Activated T-helper 1 cell treated with Interleukin-2 at 50 U/mL for 16 hours (primary cell): ENCODE results near the gene SKAP1.
"Not testable (repeated sequence)": the region's sequence is repeated elsewhere in the genome, so short reads cannot be mapped to it uniquely, and the experiment has no call there.

Source experiments
- DNase-seq: peaks from one replicate; pipeline ENCODE4 v3.0.0-alpha.2; 2020; ENCODE audit warnings: low read depth

Gene SKAP1

DNA sequence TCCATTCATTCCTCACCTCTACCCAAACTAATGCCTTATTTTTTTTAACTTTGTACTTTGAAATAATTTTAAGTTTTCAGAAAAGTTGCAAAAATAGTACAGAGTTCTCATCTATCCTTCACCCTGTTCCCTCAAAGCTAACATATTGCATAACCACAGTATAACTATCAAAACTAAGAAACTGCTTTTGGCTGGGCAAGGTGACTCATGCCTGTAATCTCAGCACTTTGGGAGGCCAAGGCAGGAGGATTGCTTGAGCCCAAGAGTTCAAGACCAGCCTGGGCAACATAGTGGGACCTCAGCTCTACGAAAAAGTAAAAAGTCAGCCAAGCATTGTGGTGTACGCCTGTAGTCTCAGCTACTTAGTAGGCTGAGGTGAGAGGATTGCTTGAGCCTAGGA, 147.7 kb downstream of the SKAP1 start:
- DNase-seq, result no peak

DNA sequence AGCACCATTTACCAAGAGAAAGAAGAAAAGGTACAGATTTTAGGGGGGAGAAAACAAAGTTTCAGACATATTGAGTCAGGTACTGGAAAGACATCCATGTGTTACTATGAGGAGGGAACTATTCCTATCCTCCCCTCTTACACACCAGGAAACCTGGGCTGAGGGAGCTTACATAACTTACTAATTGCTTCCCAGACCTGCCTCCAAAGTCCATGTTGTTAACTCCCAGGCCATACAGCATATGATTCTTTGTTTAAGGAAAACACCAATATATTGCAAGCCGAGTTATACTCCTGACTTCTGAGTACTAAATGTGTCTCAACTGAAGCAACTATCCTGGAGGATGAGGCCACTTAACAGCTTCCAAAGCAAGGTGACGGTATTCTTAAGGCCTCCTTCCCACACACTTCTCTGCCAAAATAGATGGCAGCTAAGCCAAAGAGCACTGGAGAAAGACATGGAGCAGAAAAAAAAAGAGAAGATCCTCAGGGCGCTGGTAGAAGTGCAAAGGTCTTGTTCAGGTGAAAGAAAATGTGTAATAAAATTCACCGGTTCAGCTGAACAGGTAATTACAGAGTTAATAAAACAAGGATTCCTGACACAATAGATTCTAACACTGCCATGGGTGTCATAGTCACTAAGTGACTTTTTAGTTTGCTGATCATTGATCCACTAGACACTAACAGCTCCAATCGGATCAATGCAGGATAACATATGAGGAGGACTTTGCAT, 151.1 kb downstream of the SKAP1 start:
- DNase-seq, result no peak

DNA sequence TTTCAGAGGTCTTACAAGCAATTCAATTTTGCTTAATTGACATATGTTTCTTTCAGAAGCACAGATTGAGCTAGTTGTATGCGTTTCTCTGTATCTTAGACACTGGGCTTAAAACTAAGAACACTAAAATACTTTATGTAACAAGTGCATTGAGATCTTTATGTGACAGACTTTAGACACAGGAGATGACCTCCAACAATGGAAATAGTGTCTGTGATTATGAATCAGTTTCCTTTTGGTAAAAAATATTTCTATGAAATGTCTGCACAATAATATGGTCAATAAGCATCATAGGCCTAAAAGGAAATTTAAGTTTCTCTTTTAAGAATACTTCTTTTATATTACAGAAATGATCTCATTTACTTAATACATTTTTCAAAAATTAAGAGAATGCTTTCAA, 153.2 kb downstream of the SKAP1 start:
- no peak for DNase-seq

DNA sequence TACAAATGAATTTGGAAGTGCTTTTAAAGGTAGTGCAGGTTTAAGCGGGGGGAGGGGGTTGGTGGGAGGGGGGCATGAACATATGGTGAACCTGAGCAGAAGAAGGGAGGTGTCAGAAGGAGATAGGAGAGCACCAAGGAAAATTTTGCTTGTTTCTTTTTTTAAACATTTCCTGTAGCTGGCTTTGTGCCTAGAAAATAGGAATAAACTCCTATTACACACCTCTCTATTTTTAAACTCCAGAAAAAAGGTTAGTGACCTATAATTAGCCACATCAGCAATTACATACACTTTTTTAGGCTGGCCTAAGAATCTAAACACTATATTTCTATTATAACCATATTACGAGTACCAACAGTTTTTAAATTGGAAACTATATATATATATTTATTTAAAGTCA, 159.1 kb downstream of the SKAP1 start:
- DNase-seq, result no peak

DNA sequence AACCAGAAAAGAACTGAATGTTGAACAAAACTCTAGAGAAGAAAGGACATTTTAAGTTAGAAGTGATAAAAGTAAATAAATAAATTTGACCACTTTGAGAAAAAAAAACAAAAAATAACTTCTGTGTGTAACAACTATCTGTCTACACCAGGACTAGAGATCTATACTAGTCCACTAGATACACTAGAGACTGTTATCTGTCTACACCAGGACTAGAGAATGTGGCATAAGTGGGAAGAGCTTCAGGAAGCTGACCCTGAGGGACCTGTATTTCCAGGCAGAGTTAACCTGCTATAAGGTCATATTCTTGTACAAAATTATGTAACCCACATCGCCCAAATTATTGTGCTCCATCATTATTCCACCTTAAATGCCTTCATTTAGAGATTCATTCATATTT, 160.8 kb downstream of the SKAP1 start:
- no peak for DNase-seq

DNA sequence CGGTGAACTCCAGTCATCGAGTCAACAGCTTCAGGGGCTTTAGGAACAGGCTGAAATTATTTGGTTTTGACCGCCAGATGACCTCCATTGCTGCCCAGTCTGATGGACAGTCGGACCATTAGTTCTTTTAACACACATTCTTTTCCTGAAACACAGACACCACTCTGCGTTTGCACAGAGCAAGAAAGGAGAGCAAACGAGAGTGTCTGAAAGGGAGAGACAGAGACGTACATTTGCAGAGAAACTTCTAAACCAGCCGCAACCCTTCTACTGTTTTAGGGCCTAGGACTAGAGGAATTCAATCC, 166.3 kb downstream of the SKAP1 start:
- DNase-seq, result no peak

DNA sequence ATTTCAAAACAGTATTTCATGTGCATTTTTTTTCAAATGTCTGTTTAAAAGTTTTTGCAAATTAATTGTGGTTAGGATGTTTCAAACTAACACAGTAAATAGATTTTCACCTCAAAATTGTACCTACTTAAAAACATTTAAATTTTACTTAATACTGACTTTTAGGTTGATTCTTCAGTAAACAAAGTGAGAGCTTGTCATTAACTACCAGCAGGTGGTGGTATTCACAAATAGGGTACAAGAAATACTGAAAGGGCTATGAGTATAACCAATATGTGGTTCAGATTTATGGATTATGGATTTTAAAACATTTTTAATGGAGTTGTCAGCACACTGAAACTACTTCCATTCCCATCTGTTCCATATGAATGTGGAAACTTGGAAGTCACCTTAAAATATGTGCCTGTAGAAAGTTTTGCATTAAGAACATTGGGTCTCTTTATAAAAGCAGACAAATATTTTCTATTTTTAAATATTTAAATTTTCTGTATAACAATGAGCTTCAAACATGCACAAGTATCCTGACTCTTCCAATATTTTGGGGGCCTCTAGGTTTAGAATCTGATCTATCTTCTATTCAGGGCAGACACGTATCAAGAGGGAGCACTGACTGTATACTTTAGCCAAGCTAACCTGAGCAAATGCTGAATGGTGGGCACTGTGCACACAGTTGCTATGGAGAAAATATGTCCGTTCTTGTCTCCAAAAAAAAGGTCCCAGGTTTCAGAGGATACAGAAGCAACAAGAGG, 166.9 kb downstream of the SKAP1 start:
- DNase-seq, result no peak

DNA sequence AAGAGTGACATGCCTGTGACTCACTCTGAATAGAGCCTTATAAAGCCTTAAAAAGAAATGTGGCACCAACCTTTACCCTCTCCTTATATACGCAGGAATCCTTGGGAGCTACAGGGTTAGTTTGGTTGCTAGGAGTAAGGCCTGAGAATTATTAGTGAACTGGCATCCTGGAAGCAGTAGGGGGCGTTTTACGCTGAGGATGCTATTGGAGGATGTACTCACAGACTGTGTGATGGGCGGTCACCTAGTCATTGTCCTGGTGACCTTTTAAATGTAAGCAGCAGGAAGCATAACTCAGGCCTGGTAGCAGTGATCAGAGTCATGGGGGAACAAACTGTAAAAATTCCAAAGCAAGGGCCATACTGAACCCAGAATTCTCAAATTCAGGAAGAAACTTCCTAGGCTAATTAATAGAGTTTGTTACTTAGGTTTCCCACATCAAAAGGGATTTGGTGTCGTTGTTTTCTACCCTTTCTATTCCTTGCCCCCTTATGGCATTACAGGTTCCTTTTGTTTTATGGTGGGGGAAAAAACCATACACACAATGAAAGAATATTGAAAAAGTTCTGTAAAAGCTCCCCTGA, 168.6 kb downstream of the SKAP1 start:
- no peak for DNase-seq

DNA sequence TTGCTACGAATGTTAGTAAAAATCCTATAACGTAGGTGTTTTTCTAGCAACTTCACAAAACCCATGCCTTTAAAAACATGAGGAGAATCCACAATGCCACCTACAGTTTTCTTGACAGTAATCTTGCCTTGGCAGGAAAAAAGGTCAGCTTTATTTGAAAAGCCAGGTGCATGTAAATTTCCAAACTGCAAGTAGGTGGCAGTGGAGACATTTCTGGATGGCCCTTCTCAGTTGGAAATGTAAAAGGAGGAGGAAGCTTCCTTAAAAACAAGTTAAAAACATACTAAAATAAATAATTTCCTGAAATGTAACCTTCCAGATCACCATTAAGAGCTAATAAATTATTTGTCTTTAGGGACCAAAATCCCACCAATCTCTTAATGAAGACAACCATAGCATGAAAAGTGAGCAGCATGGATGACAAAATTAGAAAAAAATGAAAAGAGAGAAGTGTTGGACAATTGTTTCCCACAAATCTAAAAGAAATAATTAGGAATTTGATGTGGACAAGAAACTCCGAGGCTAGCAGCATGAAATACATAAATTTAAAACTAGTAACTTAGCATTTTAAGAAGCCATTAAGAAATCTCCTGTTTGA, 170.2 kb downstream of the SKAP1 start:
- no peak for DNase-seq

DNA sequence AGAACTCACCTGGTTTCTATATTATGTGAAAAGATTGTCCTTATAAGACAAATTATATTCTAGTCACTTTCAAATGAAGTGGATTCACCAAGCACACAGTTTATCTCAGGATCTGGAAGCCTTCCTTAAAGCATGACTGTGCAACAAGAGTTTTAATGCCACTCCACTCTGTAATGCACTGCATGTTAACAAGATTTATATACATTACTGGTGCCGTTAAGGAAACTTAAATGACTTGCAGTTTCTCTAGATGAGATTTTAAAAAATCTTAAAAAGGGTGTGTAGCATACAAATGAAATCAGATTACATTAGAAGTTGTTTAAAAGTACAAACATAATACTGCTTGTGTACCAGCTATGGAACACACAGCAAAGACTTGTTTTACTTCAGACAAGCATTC, 171.7 kb downstream of the SKAP1 start:
- no peak for DNase-seq

DNA sequence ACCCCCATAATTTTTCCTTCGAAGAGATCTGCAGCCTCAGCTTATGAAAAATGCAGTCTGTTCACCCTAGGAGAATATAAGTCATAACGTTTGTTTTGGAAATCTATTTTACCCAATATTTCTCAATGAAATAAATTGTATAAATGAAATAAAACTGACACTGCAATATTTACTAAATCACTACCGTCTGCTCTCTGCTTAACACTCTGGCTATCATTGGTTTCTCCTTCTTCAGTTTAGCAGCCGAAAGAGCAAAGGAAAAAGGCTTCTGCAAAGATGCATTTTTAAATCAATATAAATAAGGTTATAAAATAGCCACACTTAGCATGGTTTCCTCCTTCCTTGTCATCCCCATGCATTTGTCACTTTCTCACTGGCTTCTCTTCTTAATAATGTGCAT, 174.3 kb downstream of the SKAP1 start:
- DNase-seq, result no peak

DNA sequence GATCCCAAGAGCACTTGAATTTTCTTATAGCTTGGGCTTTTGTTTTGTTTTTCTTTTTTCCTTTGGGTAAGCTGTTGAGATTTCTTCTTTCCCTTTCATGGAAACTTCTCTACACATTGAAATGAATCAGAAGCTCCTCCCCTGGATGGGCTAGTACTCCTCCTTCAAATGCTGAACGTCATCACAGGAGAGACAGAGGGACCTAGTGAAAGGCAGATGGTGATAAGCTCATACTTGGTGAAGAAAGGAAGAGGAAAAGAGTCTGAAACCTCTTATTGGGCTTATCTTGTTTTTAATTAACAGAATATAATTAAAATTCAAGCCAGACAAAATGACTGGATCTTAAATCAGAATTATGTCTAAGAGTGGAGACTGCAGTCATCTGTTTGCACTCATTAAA, 175.1 kb downstream of the SKAP1 start:
- no peak for DNase-seq

DNA sequence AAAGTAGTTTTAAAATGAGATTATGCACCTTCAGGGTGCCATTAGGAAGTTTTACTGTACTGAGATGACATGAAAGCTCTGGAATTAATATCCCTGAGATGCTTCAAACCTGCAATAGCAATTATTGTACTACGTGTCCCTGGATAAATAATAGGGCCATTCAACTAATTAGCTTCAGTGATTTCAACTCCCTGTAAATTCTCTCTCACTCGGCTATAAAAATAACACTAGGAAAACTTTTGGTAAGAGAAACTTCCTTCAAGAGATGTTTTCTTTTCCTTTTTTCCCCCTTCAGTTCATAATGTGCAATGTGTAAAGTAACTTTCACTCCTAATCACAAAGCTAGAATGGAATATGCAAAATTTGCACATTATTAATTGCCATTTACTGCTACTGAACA, 176.0 kb downstream of the SKAP1 start:
- no peak for DNase-seq

DNA sequence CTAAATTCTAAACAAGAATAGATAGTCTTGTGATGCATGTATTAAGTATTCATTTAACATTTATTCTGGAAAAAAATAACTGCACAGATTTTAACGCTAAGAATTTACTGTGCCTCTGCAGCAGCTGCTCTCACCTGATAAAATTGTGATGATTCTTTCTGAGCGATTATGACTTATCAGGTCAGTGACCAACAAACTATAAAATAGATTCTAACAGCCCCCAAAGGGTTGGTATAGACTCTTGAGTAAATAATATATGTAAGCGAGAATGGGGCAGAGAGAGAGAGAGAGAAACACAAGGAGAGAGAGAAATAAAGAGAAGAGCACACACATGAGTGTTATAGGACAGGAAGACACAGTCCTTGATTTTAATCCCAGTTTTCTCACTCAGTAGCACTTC, 178.1 kb downstream of the SKAP1 start:
- DNase-seq, result no peak

DNA sequence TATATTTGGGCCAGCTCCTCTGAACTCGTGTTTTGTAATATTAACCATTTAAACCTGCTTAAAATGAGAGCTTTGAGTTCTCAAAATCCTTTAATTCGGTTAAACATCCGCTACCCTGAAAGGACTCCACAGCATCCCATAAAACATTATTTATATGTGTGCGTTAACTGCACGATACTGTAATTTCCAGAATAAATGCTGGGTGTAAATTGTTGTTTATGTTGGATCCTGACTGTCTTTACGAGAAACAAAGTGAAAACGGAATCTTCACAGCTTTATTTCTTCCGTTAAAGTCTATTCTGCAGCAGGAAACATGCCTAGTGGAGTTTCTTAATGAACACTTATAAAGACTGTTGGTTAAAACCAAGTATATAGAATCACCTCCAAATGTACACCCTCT, 179.1 kb downstream of the SKAP1 start:
- DNase-seq, result no peak

DNA sequence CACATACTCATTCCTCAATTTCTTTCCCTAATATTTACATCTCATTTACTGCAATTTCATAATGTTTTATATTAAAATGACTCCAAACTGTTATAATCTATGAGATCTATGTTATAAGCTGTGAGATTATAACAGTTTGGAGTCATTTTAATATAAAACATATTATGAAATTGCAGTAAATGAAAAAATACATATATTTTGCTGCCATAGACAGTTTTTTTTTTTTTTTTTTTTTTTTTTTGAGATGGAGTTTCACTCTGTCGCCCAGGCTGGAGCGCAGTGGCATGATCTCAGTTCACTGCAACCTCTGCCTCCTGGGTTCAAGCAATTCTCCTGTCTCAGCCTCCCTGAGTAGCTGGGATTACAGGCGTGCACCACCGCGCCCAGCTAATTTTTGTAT, 180.0 kb downstream of the SKAP1 start:
- not testable (repeated sequence) for DNase-seq

DNA sequence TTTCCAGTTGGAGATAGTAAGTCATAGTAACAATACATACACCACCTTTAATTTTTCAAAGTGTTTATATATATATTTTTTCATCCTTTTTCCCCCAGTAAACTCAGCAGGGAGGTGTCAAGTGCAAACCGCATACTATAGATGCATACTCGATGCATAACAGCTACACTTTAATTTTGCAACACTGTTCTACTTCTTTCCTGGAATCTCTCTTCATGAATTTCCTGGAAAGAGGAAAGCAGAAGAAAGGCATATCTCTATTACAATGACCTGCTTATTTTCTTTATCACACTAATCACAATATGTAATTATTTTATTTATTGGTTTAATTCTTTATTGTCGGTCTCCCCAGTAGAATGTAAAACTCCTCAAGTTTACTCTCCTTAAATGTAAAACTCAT, 182.4 kb downstream of the SKAP1 start:
- no peak for DNase-seq

DNA sequence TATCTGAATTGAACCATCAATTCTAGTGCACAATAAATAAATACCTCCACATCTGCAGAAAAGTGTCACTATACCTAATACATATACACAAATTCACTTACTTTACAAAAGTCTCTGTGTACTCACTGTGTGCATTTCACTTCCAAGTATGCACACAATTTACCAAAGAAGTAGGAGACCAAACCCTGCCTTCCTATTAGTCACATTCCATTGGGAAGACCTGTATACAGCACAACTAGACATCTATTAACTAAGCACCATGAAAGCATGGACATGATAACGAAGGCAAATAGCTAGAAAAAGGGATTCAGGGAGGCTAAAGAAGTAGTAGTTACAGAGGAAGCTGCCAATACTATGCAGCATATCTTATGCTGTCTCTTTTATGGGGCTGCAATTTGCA, 183.0 kb downstream of the SKAP1 start:
- no peak for DNase-seq

DNA sequence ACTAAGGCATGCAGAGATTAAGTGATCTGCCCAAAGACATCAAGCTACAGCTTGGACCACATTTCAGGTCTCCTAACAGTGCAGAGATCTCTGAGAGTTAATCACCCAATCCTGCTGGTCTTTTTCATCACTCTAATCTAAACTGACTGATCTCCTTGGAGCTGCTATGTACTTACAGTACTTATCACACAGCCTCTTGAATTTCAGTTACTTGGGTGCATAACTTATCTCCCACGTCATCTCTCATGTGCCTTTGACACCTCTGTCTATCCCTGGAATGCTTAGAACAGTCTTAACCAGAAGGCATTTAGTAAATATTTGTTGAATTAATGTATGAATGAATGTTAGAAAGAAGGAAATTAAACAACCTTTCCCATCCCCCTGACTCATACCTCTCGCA, 183.4 kb downstream of the SKAP1 start:
- DNase-seq, result no peak

DNA sequence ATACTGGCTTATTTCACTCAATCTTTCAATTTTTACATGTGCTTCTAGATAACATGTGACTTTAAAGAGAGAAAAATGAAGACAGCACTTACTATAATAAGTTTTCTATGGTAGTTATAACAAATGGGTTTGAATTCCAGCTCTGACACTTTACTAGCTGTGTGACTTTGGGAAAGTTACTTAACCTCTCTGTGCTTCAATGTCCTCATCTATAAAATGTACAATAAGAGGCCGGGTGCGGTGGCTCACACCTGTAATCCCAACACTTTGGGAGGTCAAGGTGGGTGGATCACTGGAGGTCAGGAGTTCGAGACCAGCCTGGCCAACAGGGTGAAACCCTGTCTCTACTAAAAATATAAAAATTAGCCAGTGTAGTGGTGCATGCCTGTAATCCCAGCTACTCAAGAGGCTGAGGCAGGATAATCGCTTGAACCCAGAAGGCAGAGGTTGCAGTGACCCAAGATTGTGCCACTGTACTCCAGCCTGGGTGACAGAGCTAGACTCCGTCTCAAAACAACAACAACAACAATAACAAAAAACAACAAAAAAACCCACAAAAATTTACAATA, 184.5 kb downstream of the SKAP1 start:
- DNase-seq, result not testable (repeated sequence)

DNA sequence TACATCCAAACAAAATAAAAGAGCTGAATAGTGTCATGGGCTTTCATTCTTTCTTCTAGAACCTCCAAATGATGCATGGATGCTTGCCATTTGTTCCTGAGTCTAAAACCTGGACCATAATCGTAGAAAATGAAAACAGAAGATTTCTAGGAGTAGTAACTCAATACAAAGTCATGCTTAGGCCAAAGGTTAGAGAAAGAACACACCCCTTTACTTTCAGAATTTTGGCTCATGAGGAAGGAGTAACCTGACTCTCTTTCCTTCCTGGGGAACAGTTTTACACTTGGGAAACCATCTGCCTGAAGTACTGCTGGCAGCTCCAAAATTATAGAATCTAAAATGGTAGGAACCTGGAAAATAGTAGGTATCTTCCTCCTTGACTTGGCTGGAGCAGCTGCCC, 185.2 kb downstream of the SKAP1 start:
- DNase-seq, result no peak

DNA sequence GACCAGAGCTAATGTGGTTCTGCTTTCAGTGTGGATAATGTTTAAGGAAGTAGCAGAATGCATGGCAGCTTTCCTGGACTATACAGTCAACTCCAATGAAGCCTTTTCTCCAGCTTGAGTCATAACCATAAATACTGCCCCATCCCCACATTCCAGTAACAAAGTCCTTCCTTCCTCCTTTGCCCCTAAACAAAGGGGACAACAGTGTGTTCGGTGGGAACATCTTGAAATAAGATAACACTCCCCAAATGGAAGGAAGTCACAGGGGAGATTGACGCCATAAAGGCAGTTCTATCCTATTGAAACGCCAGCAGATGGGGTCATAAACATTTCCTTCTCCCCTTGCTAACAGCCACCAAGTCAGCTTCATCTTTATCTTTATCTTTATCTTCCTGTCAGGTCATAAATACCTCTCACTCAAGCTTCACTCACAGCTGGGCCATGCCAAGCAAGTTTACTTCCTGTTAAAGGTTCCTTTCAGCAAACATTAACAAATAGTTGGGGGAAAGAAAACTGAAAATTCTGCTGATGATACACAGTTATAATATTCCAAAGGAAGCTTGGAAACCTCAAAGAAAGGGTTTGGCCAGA, 185.8 kb downstream of the SKAP1 start:
- DNase-seq, result no peak
